Breast epithelium (tissue), 4 donors: ENCODE results near the gene BEST1. TPM values are rescaled to one million over a fixed set of nuclear protein-coding genes. Genes with fewer than 3 reads are reported as not detected.

Source experiments
- DNase-seq, 2 donors: peaks; one replicate each; pipeline ENCODE4 v3.0.0-alpha.2; 2019; ENCODE audit warnings: low spot score in 2 of 2
- H3K27ac ChIP-seq, 2 donors: fragments of 200-600 bp; sonication (generic) in 1 of 2; one replicate each; pipeline ENCODE4 v1.5.1; 2016 to 2019; ENCODE audit warnings: mild to moderate bottlenecking in 1 of 2
- H3K27me3 ChIP-seq, 2 donors: fragments of 200-600 bp; sonication (generic) in 1 of 2; one replicate each; pipeline versions ENCODE4 v1.5.1 to v1.6.0; 2017 to 2019; ENCODE audit warnings: control low read depth in 1 of 2, mild to moderate bottlenecking in 1 of 2
- H3K36me3 ChIP-seq: fragments of 200-600 bp; one replicate; pipeline ENCODE4 v1.5.1; 2019
- H3K4me1 ChIP-seq, 2 donors: fragments of 200-600 bp; sonication (generic); one replicate each; pipeline ENCODE4 v1.5.1; 2016 to 2019; ENCODE audit warnings: control low read depth in 1 of 2
- H3K4me3 ChIP-seq, 3 donors: fragments of 200-600 bp; sonication (generic); 1 replicate in 2 of 3; 2 replicates in 1 of 3; pipeline ENCODE4 v1.5.1; 2016 to 2019; ENCODE audit warnings: mild to moderate bottlenecking in 3 of 3, moderate library complexity in 2 of 3
- H3K9me3 ChIP-seq, 2 donors: fragments of 200-600 bp; sonication (generic) in 1 of 2; one replicate each; pipeline ENCODE4 v1.5.1; 2016 to 2019; ENCODE audit warnings: control low read depth in 1 of 2
- POLR2A ChIP-seq: fragments of 450-650 bp; IDR thresholded peaks from one replicate; pipeline ENCODE4 v1.6.1; 2016; ENCODE audit warnings: antibody characterized with exemption, mild to moderate bottlenecking, moderate library complexity
- POLR2AphosphoS5 ChIP-seq, 3 donors: sonication (generic); formaldehyde crosslinking; IDR thresholded peaks; one replicate each; pipeline ENCODE4 v1.6.1; 2017; ENCODE audit warnings: antibody characterized with exemption in 3 of 3
- intact Hi-C: fragments of 100-400 bp; cut with DNase I; formaldehyde crosslinking; loops from one replicate; pipeline ENCODE4 v1.15.1; 2023; ENCODE audit warnings: low total_unique reads
- total RNA-seq, 3 donors: library from RNA; depleted of rRNA; stranded (reverse); fragments of >200 nt; gene quantifications; one replicate each; pipeline ENCODE4 v1.1.0, GENCODE V29; 2016
- TF ChIP-seq, protein P1 (sequence below), 3 donors: fragments of 450-650 bp; IDR thresholded peaks; one replicate each; pipeline ENCODE4 v1.5.1; 2016 to 2017; ENCODE audit warnings: antibody characterized with exemption in 3 of 3, mild to moderate bottlenecking in 3 of 3, moderate library complexity in 3 of 3

BEST1 gene
- total RNA-seq, 3 donors from 2014 or later, result 3.7 to 10.1 (median 5.9) TPM

DNA sequence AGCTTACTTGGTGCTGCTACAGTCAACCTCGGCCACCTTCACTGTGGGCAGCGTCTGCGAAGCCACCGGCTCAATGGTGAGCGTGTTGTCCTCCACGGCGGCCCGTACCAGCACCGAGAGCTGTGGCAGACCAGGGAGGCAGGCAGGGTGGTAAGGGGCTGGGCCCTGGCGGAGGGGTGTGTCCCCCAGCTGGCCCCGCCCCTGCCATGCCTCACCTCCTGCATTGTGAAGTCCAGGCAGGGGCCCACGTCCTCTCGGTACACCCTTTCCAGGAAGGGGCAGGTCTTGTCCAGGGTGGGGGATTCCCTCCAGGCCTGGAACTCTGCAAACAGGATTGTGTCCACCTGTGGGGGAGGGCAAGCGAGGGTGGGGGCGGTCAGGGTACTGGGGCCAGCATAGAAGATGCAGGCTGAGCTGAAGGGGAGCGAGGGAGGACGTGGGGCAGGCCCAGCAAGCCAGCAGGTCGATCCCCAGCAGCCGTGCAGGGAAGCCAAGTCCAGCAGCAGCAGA lies 45.6 kb upstream of the BEST1 start:
- Histone ChIP-seq H3K27ac (peak overlapping the region in 1 of 2 donors; percentile 55), H3K4me3 (peak overlapping the region in 2 of 3 donors; percentile 19 to 32), H3K9me3 (no peaks in the 10 kb centered on the region), H3K36me3 (no peaks in the 10 kb centered on the region), H3K27me3 (no peaks in the 10 kb centered on the region), H3K4me1 (no peaks in the 10 kb centered on the region)
- TF ChIP-seq, protein P1, sequence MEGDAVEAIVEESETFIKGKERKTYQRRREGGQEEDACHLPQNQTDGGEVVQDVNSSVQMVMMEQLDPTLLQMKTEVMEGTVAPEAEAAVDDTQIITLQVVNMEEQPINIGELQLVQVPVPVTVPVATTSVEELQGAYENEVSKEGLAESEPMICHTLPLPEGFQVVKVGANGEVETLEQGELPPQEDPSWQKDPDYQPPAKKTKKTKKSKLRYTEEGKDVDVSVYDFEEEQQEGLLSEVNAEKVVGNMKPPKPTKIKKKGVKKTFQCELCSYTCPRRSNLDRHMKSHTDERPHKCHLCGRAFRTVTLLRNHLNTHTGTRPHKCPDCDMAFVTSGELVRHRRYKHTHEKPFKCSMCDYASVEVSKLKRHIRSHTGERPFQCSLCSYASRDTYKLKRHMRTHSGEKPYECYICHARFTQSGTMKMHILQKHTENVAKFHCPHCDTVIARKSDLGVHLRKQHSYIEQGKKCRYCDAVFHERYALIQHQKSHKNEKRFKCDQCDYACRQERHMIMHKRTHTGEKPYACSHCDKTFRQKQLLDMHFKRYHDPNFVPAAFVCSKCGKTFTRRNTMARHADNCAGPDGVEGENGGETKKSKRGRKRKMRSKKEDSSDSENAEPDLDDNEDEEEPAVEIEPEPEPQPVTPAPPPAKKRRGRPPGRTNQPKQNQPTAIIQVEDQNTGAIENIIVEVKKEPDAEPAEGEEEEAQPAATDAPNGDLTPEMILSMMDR (IDR thresholded peaks at IDR 0.05), result no peak
- TF ChIP-seq POLR2A (no peak), POLR2AphosphoS5 (IDR thresholded peaks at IDR 0.05) (no peak)
- intact Hi-C loops, result loop anchor here (10.0 kb wide), 1 partner anchor 170 kb away; no protein-coding TSS in a partner anchor
- no peak for DNase-seq

DNA sequence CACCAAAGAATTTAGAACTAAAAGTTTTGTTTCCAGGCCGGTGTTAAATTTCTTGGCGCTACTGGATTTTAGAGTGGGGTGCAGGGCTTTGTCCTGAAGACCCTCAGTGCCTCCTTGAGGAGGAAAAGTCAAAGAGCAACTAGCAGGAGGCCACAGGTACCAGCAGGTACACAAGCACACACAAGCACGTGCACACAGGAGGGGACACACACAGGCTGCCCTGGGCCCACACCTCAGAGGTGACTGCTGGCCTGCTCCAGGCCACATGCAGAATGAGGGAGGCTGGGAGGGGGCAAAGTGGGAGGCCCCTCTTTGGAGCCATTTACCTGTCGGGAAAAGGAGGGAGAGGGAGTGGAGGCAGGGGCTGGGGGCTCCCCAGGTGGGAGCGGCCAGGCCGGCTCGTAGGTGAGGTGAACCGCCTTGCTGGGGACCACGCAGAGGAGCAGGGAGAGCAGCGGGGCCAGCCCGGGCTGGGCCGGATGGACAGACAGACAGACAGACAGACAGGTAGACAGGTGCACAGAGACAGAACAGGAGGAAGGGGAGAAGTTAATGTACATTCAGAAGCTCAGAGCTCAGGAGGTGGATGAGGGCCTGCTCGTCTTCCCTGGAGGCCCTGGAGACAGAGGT lies 45.0 kb upstream of the BEST1 start:
- Histone ChIP-seq H3K4me1 (no peaks in the 10 kb centered on the region), H3K27ac (peak overlapping the region in 1 of 2 donors; percentile 49), H3K27me3 (no peaks in the 10 kb centered on the region), H3K36me3 (no peaks in the 10 kb centered on the region), H3K4me3 (no peak overlapping the region), H3K9me3 (no peaks in the 10 kb centered on the region)
- TF ChIP-seq, protein P1 (IDR thresholded peaks at IDR 0.05), result no peak
- no peak for TF ChIP-seq POLR2A
- no peak for TF ChIP-seq POLR2AphosphoS5 (IDR thresholded peaks at IDR 0.05)
- no peak for DNase-seq
- intact Hi-C loops, result loop anchor here (10.0 kb wide), 1 partner anchor 170 kb away; no protein-coding TSS in a partner anchor

DNA sequence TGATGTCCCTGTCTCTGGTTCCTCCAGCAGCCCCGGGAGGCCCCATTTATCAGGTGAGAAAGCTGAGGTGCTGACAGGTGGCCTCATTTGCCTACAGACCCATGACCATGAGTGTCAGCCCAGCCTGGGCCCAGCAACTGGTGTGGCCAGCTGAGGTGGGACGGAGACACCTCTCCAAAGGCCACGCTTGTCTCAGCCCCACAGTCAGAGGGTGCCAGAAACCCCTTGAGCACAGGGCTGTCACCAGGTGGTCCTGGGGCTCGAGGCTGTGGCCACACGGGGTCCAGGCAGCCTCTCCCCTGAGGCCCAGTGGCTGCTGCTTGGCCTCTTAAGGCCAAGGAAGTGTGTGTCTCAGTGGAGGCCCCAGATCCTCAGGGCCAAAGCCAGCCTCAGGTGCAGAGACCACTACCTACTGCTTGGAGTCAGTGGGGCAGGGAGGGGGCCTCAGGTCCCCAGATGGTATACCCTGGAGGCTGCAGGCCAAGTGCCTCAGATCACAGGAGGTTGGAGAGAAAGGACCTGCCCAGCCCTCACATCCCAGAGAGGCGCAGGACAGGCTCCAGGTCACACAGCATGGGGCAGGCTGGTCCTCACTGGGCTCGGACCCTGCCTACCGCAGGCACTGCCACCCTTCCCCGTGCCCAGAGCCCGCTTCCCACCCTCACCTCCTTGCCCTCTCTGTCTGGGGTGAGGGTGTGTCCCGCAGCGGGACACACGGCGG lies 44.2 kb upstream of the BEST1 start:
- intact Hi-C loops, result loop anchor here (10.0 kb wide), 1 partner anchor 169 kb away; no protein-coding TSS in a partner anchor
- H3K36me3 ChIP-seq, result no peaks in the 10 kb centered on the region

DNA sequence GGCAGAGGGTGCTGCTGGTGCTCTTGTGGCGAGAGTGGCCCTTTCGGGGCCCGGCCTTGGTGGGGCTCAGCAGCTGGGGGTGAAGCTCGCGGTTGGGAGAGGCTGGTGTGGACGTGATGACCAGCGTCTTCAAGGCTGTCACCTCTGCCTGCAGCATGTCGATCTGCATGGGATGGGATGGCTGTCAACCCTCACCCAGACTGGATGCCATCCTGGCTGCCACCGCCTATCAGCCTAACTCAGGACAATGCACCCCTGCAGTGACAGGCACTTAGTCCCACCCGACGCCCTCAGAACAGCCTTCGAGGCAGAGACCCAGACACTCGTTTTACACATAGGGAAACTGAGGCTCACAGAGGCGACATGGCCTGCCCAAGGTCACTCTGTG lies 43.6 kb upstream of the BEST1 start:
- Histone ChIP-seq H3K27me3 (no peaks in the 10 kb centered on the region), H3K4me3 (no peak overlapping the region), H3K36me3 (no peaks in the 10 kb centered on the region), H3K4me1 (no peaks in the 10 kb centered on the region), H3K27ac (peak overlapping the region in 1 of 2 donors; percentile 49), H3K9me3 (no peaks in the 10 kb centered on the region)
- no peak for DNase-seq
- intact Hi-C loops, result loop anchor here (10.0 kb wide), 1 partner anchor 168 kb away; no protein-coding TSS in a partner anchor
- TF ChIP-seq POLR2AphosphoS5 (IDR thresholded peaks at IDR 0.05) (no peak), POLR2A (no peak)
- TF ChIP-seq, protein P1 (IDR thresholded peaks at IDR 0.05), result no peak

More for the DNA sequence above, 44.2 kb upstream of the BEST1 start:
- no peaks in the 10 kb centered on the region for H3K9me3 ChIP-seq
- H3K4me1 ChIP-seq, result no peaks in the 10 kb centered on the region
- no peaks in the 10 kb centered on the region for H3K27me3 ChIP-seq
- TF ChIP-seq POLR2A (no peak), POLR2AphosphoS5 (IDR thresholded peaks at IDR 0.05) (no peak)
- TF ChIP-seq, protein P1 (IDR thresholded peaks at IDR 0.05), result no peak
- DNase-seq, result no peak
- peak overlapping the region in 1 of 2 donors; percentile 49 for H3K27ac ChIP-seq
- H3K4me3 ChIP-seq, result no peak overlapping the region

DNA sequence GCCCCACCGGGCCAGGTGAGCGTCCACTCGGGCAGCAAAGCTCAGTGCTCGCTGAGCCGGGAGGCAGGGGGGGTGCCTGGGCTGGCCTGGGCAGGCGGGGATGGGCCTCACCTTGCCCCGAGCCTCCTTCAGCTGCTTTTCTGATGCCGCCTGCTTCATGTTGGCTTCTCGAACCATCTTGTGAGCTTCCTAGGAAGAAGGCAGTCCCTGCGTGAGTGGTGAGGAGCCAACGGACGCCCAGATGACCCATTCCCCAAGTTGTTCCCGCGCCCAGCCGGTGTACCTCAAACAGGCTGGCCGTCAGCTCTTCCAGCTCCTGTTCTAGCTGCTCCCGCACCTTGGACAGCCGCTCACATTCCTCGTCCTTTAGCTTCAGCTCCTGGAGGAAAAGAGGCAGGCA lies 42.9 kb upstream of the BEST1 start:
- Histone ChIP-seq H3K27me3 (no peaks in the 10 kb centered on the region), H3K4me1 (no peaks in the 10 kb centered on the region), H3K4me3 (no peak overlapping the region), H3K36me3 (no peaks in the 10 kb centered on the region), H3K27ac (peak overlapping the region in 1 of 2 donors; percentile 55), H3K9me3 (no peaks in the 10 kb centered on the region)
- intact Hi-C loops, result loop anchor here (10.0 kb wide), 1 partner anchor 168 kb away; no protein-coding TSS in a partner anchor
- TF ChIP-seq, protein P1 (IDR thresholded peaks at IDR 0.05), result no peak
- TF ChIP-seq POLR2A, result no peak
- no peak for TF ChIP-seq POLR2AphosphoS5 (IDR thresholded peaks at IDR 0.05)
- no peak for DNase-seq
